GM21576 (cell line): ENCODE measurements around the gene HERC6.
"Not testable (repeated sequence)": the region's sequence is repeated elsewhere in the genome, so short reads cannot be mapped to it uniquely, and the experiment has no call there.

ENCODE experiments used
- ATAC-seq: cut with Tn5 transposase; IDR thresholded peaks from one replicate; pipeline ENCODE4 v1.9.1; 2021; ENCODE audit warnings: mild to moderate bottlenecking, moderate library complexity; ENCODE audit not compliant: unreplicated experiment

HERC6 gene

GRCh38 chr4:88390128-88390527 is 11.5 kb downstream of the HERC6 start:
- no peak for ATAC-seq

- no peak for ATAC-seq
These were observed 13.1 kb downstream of the HERC6 start for GRCh38 chr4:88391703-88392102.

- ATAC-seq, result no peak
These were observed 18.0 kb downstream of the HERC6 start for GRCh38 chr4:88396681-88397080.

- ATAC-seq, result no peak
These were observed 19.7 kb downstream of the HERC6 start for GRCh38 chr4:88398381-88398780.

- ATAC-seq, result no peak
These were observed 30.6 kb downstream of the HERC6 start for GRCh38 chr4:88409206-88409605.

- ATAC-seq, result no peak
These were observed 31.1 kb downstream of the HERC6 start for GRCh38 chr4:88409789-88410188.

- ATAC-seq, result no peak
These were observed 32.9 kb downstream of the HERC6 start for GRCh38 chr4:88411491-88412096.

GRCh38 chr4:88413801-88414200 is 35.1 kb downstream of the HERC6 start:
- no peak for ATAC-seq

- ATAC-seq, result no peak
These were observed 36.1 kb downstream of the HERC6 start for GRCh38 chr4:88414755-88415154.

GRCh38 chr4:88415982-88416381 is 37.3 kb downstream of the HERC6 start:
- ATAC-seq, result no peak

- ATAC-seq, result no peak
These were observed 39.8 kb downstream of the HERC6 start for GRCh38 chr4:88418411-88418810.

GRCh38 chr4:88419874-88420273 is 41.2 kb downstream of the HERC6 start:
- no peak for ATAC-seq

- ATAC-seq, result no peak
These were observed 42.2 kb downstream of the HERC6 start for GRCh38 chr4:88420844-88421243.

- no peak for ATAC-seq
These were observed 43.8 kb downstream of the HERC6 start for GRCh38 chr4:88422403-88422802.

- ATAC-seq, result no peak
These were observed 50.7 kb downstream of the HERC6 start for GRCh38 chr4:88429401-88429800.

- ATAC-seq, result no peak
These were observed 57.5 kb downstream of the HERC6 start for GRCh38 chr4:88435987-88436693.

- ATAC-seq, result not testable (repeated sequence)
These were observed 59.2 kb downstream of the HERC6 start for GRCh38 chr4:88437873-88438272.

- ATAC-seq, result no peak
These were observed 60.6 kb downstream of the HERC6 start for GRCh38 chr4:88439161-88439760.

- ATAC-seq, result no peak
These were observed 61.5 kb downstream of the HERC6 start for GRCh38 chr4:88440146-88440545.

- no peak for ATAC-seq
These were observed 63.0 kb downstream of the HERC6 start for GRCh38 chr4:88441696-88442095.

- ATAC-seq, result no peak
These were observed 64.1 kb downstream of the HERC6 start for GRCh38 chr4:88442689-88443191.

GRCh38 chr4:88443486-88443885 is 64.8 kb downstream of the HERC6 start:
- no peak for ATAC-seq
